Neural progenitor cell (in vitro differentiated cells): ENCODE data around the gene SLC7A5.
"Not testable (repeated sequence)": the region's sequence is repeated elsewhere in the genome, so short reads cannot be mapped to it uniquely, and the experiment has no call there.

Experiments
- EZH2 ChIP-seq: fragments of 200-600 bp; sonication (generic); IDR thresholded peaks from 2 replicates; pipeline ENCODE4 v1.6.1; 2017; ENCODE audit warnings: antibody characterized with exemption, mild to moderate bottlenecking, moderate library complexity
- EZH2phosphoT487 ChIP-seq: fragments of 200-600 bp; sonication (generic); IDR thresholded peaks from 2 replicates; pipeline ENCODE4 v1.6.1; 2017; ENCODE audit warnings: antibody characterized with exemption
- TF ChIP-seq, protein P1 (sequence below): fragments of 200-600 bp; sonication (generic); IDR thresholded peaks from 2 replicates; pipeline ENCODE4 v1.5.1; 2017; ENCODE audit warnings: antibody characterized with exemption, mild to moderate bottlenecking

DNA sequence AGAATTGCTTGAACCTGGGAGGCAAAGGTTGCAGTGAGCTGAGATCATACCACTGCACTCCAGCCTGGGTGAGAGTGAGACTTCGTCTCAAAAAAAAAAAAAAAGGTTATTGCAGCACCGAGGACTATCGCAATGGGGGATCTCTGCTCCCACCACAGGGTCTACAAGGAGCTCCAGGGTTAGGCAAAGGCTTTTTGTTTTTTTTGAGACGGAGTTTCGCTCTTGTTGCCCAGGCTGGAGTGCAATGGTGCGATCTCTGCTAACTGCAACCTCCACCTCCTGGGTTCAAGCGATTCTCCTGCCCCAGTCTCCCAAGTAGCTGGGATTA lies 41.8 kb downstream of the SLC7A5 start:
- TF ChIP-seq, protein P1, sequence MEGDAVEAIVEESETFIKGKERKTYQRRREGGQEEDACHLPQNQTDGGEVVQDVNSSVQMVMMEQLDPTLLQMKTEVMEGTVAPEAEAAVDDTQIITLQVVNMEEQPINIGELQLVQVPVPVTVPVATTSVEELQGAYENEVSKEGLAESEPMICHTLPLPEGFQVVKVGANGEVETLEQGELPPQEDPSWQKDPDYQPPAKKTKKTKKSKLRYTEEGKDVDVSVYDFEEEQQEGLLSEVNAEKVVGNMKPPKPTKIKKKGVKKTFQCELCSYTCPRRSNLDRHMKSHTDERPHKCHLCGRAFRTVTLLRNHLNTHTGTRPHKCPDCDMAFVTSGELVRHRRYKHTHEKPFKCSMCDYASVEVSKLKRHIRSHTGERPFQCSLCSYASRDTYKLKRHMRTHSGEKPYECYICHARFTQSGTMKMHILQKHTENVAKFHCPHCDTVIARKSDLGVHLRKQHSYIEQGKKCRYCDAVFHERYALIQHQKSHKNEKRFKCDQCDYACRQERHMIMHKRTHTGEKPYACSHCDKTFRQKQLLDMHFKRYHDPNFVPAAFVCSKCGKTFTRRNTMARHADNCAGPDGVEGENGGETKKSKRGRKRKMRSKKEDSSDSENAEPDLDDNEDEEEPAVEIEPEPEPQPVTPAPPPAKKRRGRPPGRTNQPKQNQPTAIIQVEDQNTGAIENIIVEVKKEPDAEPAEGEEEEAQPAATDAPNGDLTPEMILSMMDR: not testable (repeated sequence)
- TF ChIP-seq EZH2, EZH2phosphoT487: not testable (repeated sequence)
